ENCODE data around the gene CENPM.

- TF ChIP-seq NFIC (IDR thresholded peaks at IDR 0.05) (no peak), TCF12 (IDR thresholded peaks at IDR 0.05; ENCODE audit: low read depth) (no peak), TAF1 (IDR thresholded peaks at IDR 0.05; ENCODE audit: low read depth) (no peak), EP300 (IDR thresholded peaks at IDR 0.05; ENCODE audit: borderline replicate concordance) (no peak), MAX (IDR thresholded peaks at IDR 0.05) (no peak), USF1 (IDR thresholded peaks at IDR 0.05) (no peak), EGR1 (IDR thresholded peaks at IDR 0.05) (no peak), REST (IDR thresholded peaks at IDR 0.05; ENCODE audit: low read depth) (no peak), TEAD4 (IDR thresholded peaks at IDR 0.05) (no peak)
Measured at GRCh38 chr22:41989246-41989645, 42.3 kb upstream of the CENPM start.
